ENCODE results near the gene SLC2A9.

DNA sequence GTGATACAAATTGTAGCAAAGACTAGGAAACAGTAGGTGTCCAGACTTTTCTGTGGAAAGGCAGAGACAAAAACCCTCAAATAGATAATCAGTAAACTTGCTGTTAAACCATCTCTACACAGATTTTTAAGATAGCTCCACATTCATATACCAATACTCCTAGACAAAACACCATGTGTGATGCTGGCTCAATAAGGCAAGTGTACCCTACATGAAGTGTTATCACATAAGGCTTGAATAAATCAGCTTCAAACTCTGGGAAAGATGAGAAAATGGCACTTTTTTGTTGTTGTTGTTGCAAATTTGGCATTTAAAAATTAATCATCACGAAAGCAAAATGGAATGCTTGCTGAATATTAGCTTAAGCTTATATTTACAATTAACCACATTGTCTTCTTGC, 194.7 kb downstream of the SLC2A9 start:
- TF ChIP-seq, protein P1, sequence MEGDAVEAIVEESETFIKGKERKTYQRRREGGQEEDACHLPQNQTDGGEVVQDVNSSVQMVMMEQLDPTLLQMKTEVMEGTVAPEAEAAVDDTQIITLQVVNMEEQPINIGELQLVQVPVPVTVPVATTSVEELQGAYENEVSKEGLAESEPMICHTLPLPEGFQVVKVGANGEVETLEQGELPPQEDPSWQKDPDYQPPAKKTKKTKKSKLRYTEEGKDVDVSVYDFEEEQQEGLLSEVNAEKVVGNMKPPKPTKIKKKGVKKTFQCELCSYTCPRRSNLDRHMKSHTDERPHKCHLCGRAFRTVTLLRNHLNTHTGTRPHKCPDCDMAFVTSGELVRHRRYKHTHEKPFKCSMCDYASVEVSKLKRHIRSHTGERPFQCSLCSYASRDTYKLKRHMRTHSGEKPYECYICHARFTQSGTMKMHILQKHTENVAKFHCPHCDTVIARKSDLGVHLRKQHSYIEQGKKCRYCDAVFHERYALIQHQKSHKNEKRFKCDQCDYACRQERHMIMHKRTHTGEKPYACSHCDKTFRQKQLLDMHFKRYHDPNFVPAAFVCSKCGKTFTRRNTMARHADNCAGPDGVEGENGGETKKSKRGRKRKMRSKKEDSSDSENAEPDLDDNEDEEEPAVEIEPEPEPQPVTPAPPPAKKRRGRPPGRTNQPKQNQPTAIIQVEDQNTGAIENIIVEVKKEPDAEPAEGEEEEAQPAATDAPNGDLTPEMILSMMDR (IDR thresholded peaks at IDR 0.05; ENCODE audit: low read length): no peak
- no peak for TF ChIP-seq EZH2phosphoT487 (IDR thresholded peaks at IDR 0.05; ENCODE audit: low read length)
